ENCODE data around the gene HNF4A. TPM values are rescaled to one million over a fixed set of nuclear protein-coding genes. Genes with fewer than 3 reads are reported as not detected.

The HNF4A gene
- total RNA-seq, 1 experiment from 2014 or later = 0.13 TPM

DNA sequence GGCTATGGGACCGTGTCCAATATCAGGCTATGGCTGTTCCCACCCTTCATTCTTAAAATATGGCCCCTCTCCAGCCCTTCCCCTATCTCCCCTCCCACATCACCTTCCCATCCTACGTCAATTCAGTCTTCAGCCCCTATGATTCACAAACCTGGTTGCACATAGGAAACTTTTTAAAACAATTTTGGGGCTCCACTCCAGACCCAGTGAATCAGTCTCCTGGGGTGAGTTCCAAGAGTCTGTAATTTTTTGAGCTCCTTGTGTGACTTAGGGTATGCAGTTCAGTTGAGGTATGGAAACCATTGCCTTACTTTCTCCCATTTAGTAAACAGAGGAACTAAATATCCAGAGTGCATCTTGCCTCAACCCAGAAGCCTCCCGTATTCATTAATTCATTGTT, 5.5 kb downstream of the HNF4A start:
- TF ChIP-seq, protein P1, sequence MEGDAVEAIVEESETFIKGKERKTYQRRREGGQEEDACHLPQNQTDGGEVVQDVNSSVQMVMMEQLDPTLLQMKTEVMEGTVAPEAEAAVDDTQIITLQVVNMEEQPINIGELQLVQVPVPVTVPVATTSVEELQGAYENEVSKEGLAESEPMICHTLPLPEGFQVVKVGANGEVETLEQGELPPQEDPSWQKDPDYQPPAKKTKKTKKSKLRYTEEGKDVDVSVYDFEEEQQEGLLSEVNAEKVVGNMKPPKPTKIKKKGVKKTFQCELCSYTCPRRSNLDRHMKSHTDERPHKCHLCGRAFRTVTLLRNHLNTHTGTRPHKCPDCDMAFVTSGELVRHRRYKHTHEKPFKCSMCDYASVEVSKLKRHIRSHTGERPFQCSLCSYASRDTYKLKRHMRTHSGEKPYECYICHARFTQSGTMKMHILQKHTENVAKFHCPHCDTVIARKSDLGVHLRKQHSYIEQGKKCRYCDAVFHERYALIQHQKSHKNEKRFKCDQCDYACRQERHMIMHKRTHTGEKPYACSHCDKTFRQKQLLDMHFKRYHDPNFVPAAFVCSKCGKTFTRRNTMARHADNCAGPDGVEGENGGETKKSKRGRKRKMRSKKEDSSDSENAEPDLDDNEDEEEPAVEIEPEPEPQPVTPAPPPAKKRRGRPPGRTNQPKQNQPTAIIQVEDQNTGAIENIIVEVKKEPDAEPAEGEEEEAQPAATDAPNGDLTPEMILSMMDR (conservative IDR thresholded peaks at IDR 0.05) = no peak
- TF ChIP-seq EZH2 (IDR thresholded peaks at IDR 0.05; ENCODE audit: low read depth) = no peak
- no peak overlapping the region for H3K4me3 ChIP-seq
- no peaks in the 10 kb centered on the region for H3K9me2 ChIP-seq (ENCODE audit: insufficient read depth)
- no peaks in the 10 kb centered on the region for H3K9me3 ChIP-seq (ENCODE audit: insufficient read depth, low read depth)
- H3K4me1 ChIP-seq (replicated peaks; ENCODE audit: insufficient read depth) = no peaks in the 10 kb centered on the region
- H3K4me2 ChIP-seq = no peak overlapping the region
- DNase-seq = no peak
- BruUV-seq (replicated peaks) = no TSS peak
- H3K79me2 ChIP-seq (ENCODE audit: low read depth) = no peaks in the 10 kb centered on the region
- H3F3A ChIP-seq (ENCODE audit: insufficient read depth, low read depth) = no peaks in the 10 kb centered on the region
- peaks cover 40% of the 10 kb centered on the region for H3K27me3 ChIP-seq (ENCODE audit: insufficient read depth, low read depth)
- H4K20me1 ChIP-seq (ENCODE audit: insufficient read depth) = no peaks in the 10 kb centered on the region
- H3K27ac ChIP-seq = no peak overlapping the region
- CTCF ChIA-PET = no interaction called here
- POLR2A ChIA-PET (ENCODE audit: unreplicated experiment) = interaction anchor here (0.6 kb wide), 1 partner anchor 14 kb away, joined by 3 read pairs; no protein-coding TSS in a partner anchor
- H3K36me3 ChIP-seq (ENCODE audit: low read depth) = no peaks in the 10 kb centered on the region
- intact Hi-C loops (cut with micrococcal nuclease; ENCODE audit: unreplicated experiment) = no loop called here
- H2AFZ ChIP-seq = no peak overlapping the region

DNA sequence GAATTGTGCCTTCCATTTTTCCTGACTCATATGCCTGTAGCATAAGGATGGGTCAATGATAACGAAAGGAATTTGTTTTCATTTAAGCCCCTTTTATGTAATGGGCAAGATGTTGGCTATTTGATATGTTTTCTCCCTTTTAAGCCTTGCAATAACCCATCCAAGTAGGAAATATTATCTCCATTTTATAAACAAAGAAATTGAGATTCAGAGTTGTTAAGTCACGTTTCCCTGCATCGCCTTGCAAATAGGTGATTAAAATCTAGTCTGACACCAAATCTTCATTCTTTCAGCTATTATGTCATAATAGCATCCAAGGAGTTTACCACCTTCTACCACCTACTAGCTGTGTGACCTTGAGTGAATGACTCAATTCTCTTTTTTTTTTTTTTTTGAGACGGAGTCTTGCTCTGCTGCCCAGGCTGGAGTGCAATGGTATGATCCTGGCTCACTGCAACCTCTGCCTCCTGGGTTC, 7.0 kb downstream of the HNF4A start:
- CTCF ChIA-PET = no interaction called here

DNA sequence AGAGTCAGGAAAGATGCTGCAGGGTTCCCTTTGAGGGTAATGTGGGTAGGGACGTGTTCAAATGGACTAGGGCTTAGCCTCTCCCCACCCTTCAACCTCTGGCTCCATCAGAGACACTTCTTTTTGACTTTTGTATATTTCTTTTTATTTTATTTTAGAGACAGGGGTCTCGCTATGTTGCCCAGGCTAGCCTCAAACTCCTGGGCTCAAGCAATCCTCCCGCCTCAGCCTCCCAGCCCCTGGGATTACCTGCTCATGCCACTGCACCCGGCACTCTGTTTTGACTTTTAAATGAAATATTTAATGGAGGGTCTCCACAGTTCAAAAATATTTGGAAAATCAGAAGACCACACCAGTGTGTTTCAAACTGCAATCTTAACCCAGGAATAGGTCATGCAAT, 8.6 kb downstream of the HNF4A start:
- intact Hi-C loops (cut with micrococcal nuclease; ENCODE audit: unreplicated experiment) = no loop called here
- TF ChIP-seq EZH2 (IDR thresholded peaks at IDR 0.05; ENCODE audit: low read depth) = no peak
- TF ChIP-seq, protein P1 (conservative IDR thresholded peaks at IDR 0.05) = no peak
- Histone ChIP-seq H3K27me3 (ENCODE audit: insufficient read depth, low read depth) (peaks cover 17% of the 10 kb centered on the region), H2AFZ (no peak overlapping the region), H3K9me3 (ENCODE audit: insufficient read depth, low read depth) (no peaks in the 10 kb centered on the region), H3K4me1 (replicated peaks; ENCODE audit: insufficient read depth) (no peaks in the 10 kb centered on the region), H3K4me2 (no peak overlapping the region), H3K4me3 (no peak overlapping the region), H3F3A (ENCODE audit: insufficient read depth, low read depth) (no peaks in the 10 kb centered on the region), H3K79me2 (ENCODE audit: low read depth) (no peaks in the 10 kb centered on the region), H4K20me1 (ENCODE audit: insufficient read depth) (no peaks in the 10 kb centered on the region), H3K27ac (no peak overlapping the region), H3K36me3 (ENCODE audit: low read depth) (no peaks in the 10 kb centered on the region), H3K9me2 (ENCODE audit: insufficient read depth) (no peaks in the 10 kb centered on the region)
- no TSS peak for BruUV-seq (replicated peaks)
- POLR2A ChIA-PET (ENCODE audit: unreplicated experiment) = no interaction called here
- CTCF ChIA-PET = interaction anchor here (0.6 kb wide), 1 partner anchor 20 kb away, joined by 3 read pairs; no protein-coding TSS in a partner anchor
- no peak for DNase-seq

More for the DNA sequence above, 7.0 kb downstream of the HNF4A start:
- BruUV-seq (replicated peaks) = no TSS peak
- H3K36me3 ChIP-seq (ENCODE audit: low read depth) = no peaks in the 10 kb centered on the region
- no peaks in the 10 kb centered on the region for H3K9me2 ChIP-seq (ENCODE audit: insufficient read depth)
- no peak for TF ChIP-seq EZH2 (IDR thresholded peaks at IDR 0.05; ENCODE audit: low read depth)
- TF ChIP-seq, protein P1 (conservative IDR thresholded peaks at IDR 0.05) = no peak
- no peak overlapping the region for H3K4me3 ChIP-seq
- H3K79me2 ChIP-seq (ENCODE audit: low read depth) = no peaks in the 10 kb centered on the region
- intact Hi-C loops (cut with micrococcal nuclease; ENCODE audit: unreplicated experiment) = no loop called here
- H4K20me1 ChIP-seq (ENCODE audit: insufficient read depth) = no peaks in the 10 kb centered on the region
- H3K27me3 ChIP-seq (ENCODE audit: insufficient read depth, low read depth) = peaks cover 29% of the 10 kb centered on the region
- H2AFZ ChIP-seq = no peak overlapping the region
- DNase-seq = no peak
- no peak overlapping the region for H3K27ac ChIP-seq
- no peaks in the 10 kb centered on the region for H3F3A ChIP-seq (ENCODE audit: insufficient read depth, low read depth)
- no peaks in the 10 kb centered on the region for H3K9me3 ChIP-seq (ENCODE audit: insufficient read depth, low read depth)
- H3K4me1 ChIP-seq (replicated peaks; ENCODE audit: insufficient read depth) = no peaks in the 10 kb centered on the region
- no peak overlapping the region for H3K4me2 ChIP-seq
- POLR2A ChIA-PET (ENCODE audit: unreplicated experiment) = no interaction called here

Measured in PC-9 (cell line).